Stimulated activated naive CD8-positive, alpha-beta T cell treated with anti-CD3 and anti-CD28 coated beads, Interleukin-15, Interleukin-2, amounts not matched to agents 100 U/mL and 50 U/mL, for 24 hours (primary cell): ENCODE measurements around the gene CHCT1.

Experiments
- ATAC-seq: fragments of 150-1000 bp; cut with Tn5 transposase; one replicate; pipeline ENCODE4 v1.10.0; 2021
- DNase-seq: peaks from one replicate; pipeline ENCODE4 v3.0.0; 2021

CHCT1 gene

GRCh38 chr17:60442271-60443173, 20.2 kb downstream of the CHCT1 start:
- ATAC-seq (no peak), DNase-seq (no peak)

- no peak for ATAC-seq
- no peak for DNase-seq
Observed at GRCh38 chr17:60443713-60444112, 21.4 kb downstream of the CHCT1 start.

GRCh38 chr17:60445144-60445543, 22.9 kb downstream of the CHCT1 start:
- ATAC-seq (no peak), DNase-seq (no peak)

- DNase-seq (no peak), ATAC-seq (no peak)
Observed at GRCh38 chr17:60447375-60447774, 25.1 kb downstream of the CHCT1 start.

GRCh38 chr17:60451071-60451470, 28.8 kb downstream of the CHCT1 start:
- ATAC-seq: no peak
- no peak for DNase-seq

- DNase-seq: no peak
- ATAC-seq: no peak
Observed at GRCh38 chr17:60451965-60452364, 29.7 kb downstream of the CHCT1 start.

- DNase-seq: no peak
- ATAC-seq: no peak
Observed at GRCh38 chr17:60455378-60455777, 33.1 kb downstream of the CHCT1 start.

- no peak for DNase-seq
- ATAC-seq: no peak
Observed at GRCh38 chr17:60457148-60457547, 34.9 kb downstream of the CHCT1 start.

- DNase-seq: no peak
- ATAC-seq: no peak
Observed at GRCh38 chr17:60461584-60461983, 39.3 kb downstream of the CHCT1 start.

- DNase-seq: no peak
- ATAC-seq: no peak
Observed at GRCh38 chr17:60463157-60463835, 41.0 kb downstream of the CHCT1 start.

- DNase-seq (no peak), ATAC-seq (no peak)
Observed at GRCh38 chr17:60464343-60464742, 42.1 kb downstream of the CHCT1 start.

GRCh38 chr17:60468371-60468770, 46.1 kb downstream of the CHCT1 start:
- DNase-seq (no peak), ATAC-seq (no peak)

- DNase-seq: no peak
- no peak for ATAC-seq
Observed at GRCh38 chr17:60471451-60471850, 49.2 kb downstream of the CHCT1 start.

- DNase-seq: no peak
- no peak for ATAC-seq
Observed at GRCh38 chr17:60472449-60472848, 50.2 kb downstream of the CHCT1 start.

GRCh38 chr17:60473788-60474187, 51.5 kb downstream of the CHCT1 start:
- ATAC-seq: no peak
- DNase-seq: no peak
